ELF-1 (cell line): ENCODE measurements around the gene CEP164.

Experiments
- DNase-seq: peaks from one replicate; pipeline ENCODE4 v3.0.0-alpha.2; 2016; ENCODE audit warnings: low read depth, low spot score

Gene CEP164

GRCh38 chr11:117459979-117460300 is 132.3 kb downstream of the CEP164 start:
- DNase-seq = no peak

- no peak for DNase-seq
These were observed 133.9 kb downstream of the CEP164 start for GRCh38 chr11:117461396-117462182.

- no peak for DNase-seq
These were observed 134.7 kb downstream of the CEP164 start for GRCh38 chr11:117462183-117462863.

GRCh38 chr11:117462864-117463247 is 135.2 kb downstream of the CEP164 start:
- DNase-seq = no peak
